Epithelial cell of proximal tubule (primary cell): Measurements from ENCODE around the gene SLC12A5. TPM values are rescaled to one million over a fixed set of nuclear protein-coding genes. Genes with fewer than 3 reads are reported as not detected.
A peak's percentile ranks its signal among the peaks of the same experiment; 100 is the strongest.
"Not testable (repeated sequence)": the region's sequence is repeated elsewhere in the genome, so short reads cannot be mapped to it uniquely, and the experiment has no call there.

Source experiments
- DNase-seq: peaks from one replicate; pipeline ENCODE4 v3.0.0-alpha.2; 2011; ENCODE audit warnings: low read depth
- H3K4me3 ChIP-seq: 2 replicates; pipeline ENCODE4 v1.5.1; 2011; ENCODE audit warnings: low read depth, mild to moderate bottlenecking, low read length
- total RNA-seq: library from RNA; depleted of rRNA; stranded (reverse); fragments of >200 nt; gene quantifications from 2 replicates; pipeline ENCODE4 v1.2.3, GENCODE V29; 2015
- TF ChIP-seq, protein P1 (sequence below): conservative IDR thresholded peaks from 2 replicates; pipeline ENCODE4 v1.5.1; 2012; ENCODE audit warnings: low read depth, mild to moderate bottlenecking, low read length

Gene SLC12A5
- total RNA-seq, 1 donor from 2014 or later, result not detected

DNA sequence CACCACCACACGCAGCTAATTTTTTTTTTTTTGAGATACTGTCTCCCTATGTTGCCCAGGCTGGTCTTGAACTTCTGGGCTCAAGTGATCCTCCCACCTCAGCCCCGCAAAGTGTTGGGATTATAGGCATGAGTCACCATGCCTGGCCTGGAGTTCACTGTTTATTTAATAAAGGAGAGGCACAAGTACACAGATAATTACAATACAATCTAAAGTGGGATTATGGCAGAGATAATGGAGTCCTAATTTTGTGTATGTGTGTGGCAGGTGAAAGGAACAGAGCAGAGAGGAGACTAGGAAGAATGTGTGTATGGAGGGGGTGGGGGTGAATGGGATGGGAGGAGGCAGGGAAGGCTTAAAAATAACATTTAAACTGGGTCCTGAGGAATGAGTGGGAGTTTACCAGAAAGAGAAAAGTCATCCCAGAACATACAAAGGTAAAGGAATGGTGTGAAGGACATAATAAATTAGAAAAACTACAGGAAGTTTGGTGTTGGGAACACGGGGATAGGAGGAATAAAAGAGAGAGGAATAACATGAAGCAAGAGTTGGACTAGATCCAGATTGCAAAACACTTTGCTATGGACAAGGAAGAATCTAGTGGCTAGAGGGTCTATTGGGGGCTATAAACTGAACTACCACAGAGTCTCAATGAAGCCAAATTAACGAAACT, 56.3 kb downstream of the SLC12A5 start:
- TF ChIP-seq, protein P1, sequence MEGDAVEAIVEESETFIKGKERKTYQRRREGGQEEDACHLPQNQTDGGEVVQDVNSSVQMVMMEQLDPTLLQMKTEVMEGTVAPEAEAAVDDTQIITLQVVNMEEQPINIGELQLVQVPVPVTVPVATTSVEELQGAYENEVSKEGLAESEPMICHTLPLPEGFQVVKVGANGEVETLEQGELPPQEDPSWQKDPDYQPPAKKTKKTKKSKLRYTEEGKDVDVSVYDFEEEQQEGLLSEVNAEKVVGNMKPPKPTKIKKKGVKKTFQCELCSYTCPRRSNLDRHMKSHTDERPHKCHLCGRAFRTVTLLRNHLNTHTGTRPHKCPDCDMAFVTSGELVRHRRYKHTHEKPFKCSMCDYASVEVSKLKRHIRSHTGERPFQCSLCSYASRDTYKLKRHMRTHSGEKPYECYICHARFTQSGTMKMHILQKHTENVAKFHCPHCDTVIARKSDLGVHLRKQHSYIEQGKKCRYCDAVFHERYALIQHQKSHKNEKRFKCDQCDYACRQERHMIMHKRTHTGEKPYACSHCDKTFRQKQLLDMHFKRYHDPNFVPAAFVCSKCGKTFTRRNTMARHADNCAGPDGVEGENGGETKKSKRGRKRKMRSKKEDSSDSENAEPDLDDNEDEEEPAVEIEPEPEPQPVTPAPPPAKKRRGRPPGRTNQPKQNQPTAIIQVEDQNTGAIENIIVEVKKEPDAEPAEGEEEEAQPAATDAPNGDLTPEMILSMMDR, result no peak
- H3K4me3 ChIP-seq, result no peak overlapping the region
- DNase-seq, result no peak

DNA sequence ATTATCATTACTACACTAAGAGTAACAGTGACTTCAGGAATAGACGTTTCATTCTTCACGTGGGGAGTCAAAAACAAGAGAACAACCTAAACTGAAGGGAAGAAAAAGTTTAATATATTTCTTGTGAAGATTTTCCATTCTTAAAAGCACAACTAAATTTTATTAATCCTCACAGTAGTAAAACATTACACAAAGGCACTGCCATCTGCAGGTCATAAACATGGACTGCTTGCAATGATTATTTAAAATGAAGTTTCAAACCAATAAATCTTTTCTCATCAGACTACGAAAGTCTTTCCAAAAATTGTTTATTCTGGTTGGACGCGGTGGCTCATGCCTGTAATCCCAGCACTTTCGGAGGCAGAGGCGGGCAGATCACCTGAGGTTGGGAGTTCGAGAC, 58.1 kb downstream of the SLC12A5 start:
- no peak overlapping the region for H3K4me3 ChIP-seq
- TF ChIP-seq, protein P1, result peak; percentile 57
- no peak for DNase-seq

DNA sequence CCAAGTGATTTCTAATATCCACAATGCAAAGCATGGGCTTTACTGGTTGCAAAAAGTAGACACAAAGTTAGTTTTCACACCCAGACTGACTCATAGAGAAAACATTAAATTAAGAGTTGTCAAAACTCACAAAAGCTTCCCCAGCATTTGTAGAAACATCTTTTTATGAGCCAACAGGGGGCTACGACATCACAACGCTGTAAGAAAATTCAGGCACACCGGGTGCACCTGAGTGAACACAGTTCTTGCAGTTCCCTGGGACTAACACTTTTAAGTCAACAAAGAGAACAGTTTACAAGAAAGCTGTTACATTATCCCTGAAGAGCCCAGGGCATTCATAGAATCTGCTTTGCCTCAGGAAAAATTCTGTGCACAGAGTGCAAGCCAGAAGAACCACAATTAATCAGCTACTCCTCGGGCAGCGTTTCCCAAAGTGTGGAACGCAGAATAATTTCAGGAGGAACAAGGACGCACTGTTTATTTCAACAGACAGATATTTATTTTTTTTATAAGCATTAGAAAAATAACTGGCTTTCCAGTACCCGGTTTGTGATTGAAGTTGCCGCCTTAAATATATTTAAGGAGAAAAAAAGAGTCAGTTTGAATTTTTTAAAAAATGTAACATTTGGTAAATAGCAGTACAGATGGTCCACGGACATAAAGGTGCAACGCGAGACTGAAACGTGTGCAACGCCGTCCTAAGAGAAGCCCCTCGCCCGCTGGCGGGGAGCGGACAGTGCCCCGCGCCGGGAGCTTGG, 59.6 kb downstream of the SLC12A5 start:
- DNase-seq, result no peak
- peak overlapping the region; percentile 91 for H3K4me3 ChIP-seq
- TF ChIP-seq, protein P1, result no peak

DNA sequence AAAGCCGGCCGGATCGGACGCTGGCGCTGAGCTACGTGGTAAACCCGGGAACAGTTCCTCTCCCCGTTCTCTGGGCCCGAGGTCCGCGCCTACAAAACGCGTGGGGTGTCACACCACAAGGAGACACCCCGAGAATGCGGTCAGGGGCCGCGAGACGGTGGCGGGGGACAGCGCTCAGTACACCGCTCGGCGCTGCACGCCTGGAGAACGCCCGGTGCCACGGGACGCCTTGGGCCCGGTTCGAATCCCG, 60.1 kb downstream of the SLC12A5 start:
- H3K4me3 ChIP-seq, result peak overlapping the region; percentile 91
- TF ChIP-seq, protein P1, result no peak
- DNase-seq, result no peak

DNA sequence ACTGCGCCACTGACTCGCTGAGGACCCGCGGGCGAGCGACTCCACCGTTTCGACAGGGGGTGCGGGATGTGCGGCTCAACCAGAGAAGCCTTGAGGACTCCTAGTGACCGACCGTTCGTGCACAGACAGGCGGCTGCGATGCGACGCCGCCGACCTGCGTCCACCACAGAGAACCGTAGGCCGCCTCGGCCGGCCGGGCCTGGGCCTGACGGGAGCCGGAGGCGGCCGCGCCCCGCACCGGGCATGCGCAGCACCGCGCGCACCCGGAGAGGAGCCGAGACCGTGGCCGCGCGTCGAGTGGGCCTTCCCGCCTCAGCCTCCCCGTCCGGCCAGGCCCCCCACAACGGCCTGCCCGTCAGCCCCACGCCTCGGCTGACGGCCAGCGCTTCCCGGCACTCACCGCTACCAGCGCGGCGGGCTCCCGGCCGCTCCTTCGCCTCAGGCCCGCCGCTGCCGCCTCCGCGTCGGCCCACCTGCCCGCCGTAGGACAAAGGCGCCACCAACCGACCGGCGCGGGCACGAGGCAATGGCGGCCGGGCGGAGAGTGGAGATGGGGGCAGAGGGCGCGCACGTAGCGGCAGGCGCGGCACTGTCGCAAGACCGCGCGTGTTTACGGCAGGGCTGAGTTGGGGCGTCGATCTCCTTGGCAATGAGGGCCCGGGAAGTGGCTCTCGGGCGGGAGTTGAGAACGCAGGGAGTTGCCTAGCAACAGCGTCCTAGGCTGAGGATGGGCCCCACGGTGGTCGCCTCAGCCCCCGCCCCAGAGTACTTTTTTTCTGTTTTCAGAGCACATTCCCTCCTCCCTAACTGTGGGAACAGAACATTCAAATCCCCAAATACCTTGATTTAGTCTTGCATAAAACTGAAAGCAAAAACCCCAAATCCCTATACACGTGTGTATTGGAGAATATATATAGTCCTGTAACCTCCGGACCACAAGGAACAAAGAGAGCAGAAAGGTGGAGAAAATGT, 60.7 kb downstream of the SLC12A5 start, which contains the start of gene NCOA5:
NCOA5 (minus strand) TSS at position 546 of the 972 bp plus-strand sequence. CDS start 10,538 bp downstream, outside the sequence.
- H3K4me3 ChIP-seq, result peak within 1 kb of the TSS; percentile 91
- peak; percentile 44 for DNase-seq
- TF ChIP-seq, protein P1, result peak; percentile 23

DNA sequence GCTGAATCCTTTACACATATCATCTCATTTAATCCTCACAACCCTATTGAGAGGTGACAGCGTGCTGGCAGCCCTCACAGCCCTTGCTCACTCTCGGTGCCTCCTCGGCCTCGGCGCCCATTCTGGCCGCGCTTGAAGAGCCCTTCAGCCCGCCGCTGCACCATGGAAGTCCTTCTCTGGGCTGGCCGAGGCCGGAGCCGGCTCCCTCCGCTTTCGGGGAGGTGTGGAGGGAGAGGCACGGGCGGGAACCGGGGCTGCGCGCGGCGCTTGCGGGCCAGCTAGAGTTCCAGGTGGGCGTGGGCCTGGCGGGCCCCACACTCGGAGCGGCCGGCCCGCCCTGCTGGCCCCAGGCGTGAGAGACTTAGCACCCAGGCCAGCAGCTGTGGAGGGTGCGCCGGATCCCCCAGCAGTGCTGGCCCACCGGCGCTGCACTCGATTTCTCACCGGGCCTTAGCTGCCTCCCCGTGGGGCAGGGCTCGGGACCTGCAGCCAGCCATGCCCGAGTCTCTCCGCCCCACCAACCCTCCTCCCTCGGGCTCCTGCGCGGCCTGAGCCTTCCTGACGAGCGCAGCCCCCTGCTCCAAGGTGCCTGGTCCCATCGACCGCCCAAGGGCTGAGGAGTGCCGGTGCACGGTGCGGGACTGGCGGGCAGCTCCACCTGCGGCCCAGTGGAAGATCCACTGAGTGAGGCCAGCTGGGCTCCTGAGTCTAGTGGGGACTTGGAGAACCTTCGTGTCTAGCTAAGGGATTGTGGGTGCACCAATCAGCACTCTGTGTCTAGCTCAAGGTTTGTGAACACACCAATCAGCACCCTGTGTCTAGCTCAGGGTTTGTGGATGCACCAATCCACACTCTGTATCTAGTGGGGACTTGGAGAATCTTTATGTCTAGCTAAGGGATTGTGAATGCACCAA, 62.9 kb downstream of the SLC12A5 start:
- DNase-seq, H3K4me3 ChIP-seq: not testable (repeated sequence)
